ENCODE measurements around the gene RNF19B.

RNF19B gene

DNA sequence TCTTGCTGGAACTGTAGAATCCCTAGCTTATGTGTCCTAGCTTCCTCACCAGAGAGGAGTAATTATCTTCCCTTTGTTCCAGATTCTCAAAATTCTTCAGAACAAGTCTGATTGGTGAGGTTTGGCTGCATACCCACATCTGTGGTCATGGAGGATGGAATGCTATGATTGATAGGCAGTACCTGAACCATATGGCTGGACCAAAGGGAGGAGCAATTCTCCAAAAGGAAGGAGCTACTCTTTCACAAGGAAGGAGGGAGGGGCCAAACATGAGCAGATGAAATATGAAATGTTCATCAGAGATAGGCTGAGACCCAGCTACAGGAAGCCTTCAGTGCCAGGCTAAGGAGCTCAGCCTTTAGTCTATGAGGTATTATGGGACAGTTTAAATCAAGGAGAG is 5.0 kb upstream of the RNF19B start:
- H3K79me2 ChIP-seq (ENCODE audit: control insufficient read depth, insufficient read depth, low read length), result no peaks in the 10 kb centered on the region
- no peaks in the 10 kb centered on the region for H3K4me1 ChIP-seq (ENCODE audit: control insufficient read depth, low read depth, low read length)
- H3K79me1 ChIP-seq (ENCODE audit: low read length), result no peaks in the 10 kb centered on the region
- H3K9ac ChIP-seq (ENCODE audit: low read length), result no peak overlapping the region
- H3K4ac ChIP-seq (ENCODE audit: low read depth, low read length), result no peak overlapping the region
- H2AK5ac ChIP-seq (ENCODE audit: low read length), result no peak overlapping the region
- H2BK15ac ChIP-seq (replicated peaks; ENCODE audit: low read depth), result no peak overlapping the region
- H2BK5ac ChIP-seq (ENCODE audit: low read length), result no peak overlapping the region
- no peak overlapping the region for H3K27ac ChIP-seq (ENCODE audit: low read depth, low read length)
- H3K27me3 ChIP-seq (ENCODE audit: insufficient read depth, low read length, poor library complexity), result peaks cover 8% of the 10 kb centered on the region
- no peak overlapping the region for H2BK120ac ChIP-seq (ENCODE audit: low read depth, low read length)
- no peak overlapping the region for H3K4me3 ChIP-seq (ENCODE audit: low read length)
- H3K23ac ChIP-seq (ENCODE audit: low read length), result no peak overlapping the region
- H4K5ac ChIP-seq (ENCODE audit: low read length), result no peak overlapping the region
- H3K4me2 ChIP-seq (ENCODE audit: low read length), result no peak overlapping the region
- H4K8ac ChIP-seq (ENCODE audit: low read depth, low read length), result no peak overlapping the region
- no peaks in the 10 kb centered on the region for H3K36me3 ChIP-seq (ENCODE audit: control insufficient read depth, insufficient read depth, low read length)
- H3K56ac ChIP-seq (ENCODE audit: low read length), result no peak overlapping the region
- no peak for DNase-seq
- H3K18ac ChIP-seq (ENCODE audit: low read length), result no peak overlapping the region

DNA sequence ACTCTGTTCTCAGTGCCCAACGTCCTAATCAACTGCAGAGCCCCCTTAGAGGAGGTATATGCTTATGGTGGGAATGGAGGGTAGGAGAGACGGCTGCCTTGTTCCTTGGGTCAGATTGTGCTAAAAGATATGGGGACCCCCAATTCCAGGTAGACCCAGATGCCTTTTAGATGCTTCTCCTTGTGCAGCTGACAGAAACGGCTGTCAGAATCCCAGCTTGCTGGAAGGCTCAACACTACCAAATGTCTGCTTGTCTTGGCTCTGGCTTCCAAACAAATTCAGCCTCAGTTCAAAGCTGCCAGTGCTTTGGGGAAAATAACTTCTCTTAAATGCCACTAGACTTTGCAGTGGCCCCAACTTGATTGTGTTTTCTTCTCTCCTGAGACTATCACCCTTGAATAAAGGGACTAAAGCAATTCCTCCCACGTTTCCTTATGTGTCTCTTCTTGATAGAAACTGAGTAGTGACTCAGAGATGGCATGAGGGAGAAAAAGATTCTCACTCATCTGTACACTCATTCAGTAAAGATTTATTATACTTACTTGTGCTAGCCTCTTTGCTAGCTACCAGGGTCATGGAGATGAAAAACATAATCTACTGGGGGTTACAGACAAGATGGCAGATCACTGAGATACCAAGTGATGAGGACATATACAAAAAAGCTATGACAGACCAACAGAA is 3.4 kb upstream of the RNF19B start:
- Histone ChIP-seq H3K18ac (ENCODE audit: low read length) (no peak overlapping the region), H3K36me3 (ENCODE audit: control insufficient read depth, insufficient read depth, low read length) (no peaks in the 10 kb centered on the region), H3K23ac (ENCODE audit: low read length) (no peak overlapping the region), H3K56ac (ENCODE audit: low read length) (no peak overlapping the region), H3K4me2 (ENCODE audit: low read length) (no peak overlapping the region), H3K27me3 (ENCODE audit: insufficient read depth, low read length, poor library complexity) (peaks cover 8% of the 10 kb centered on the region), H3K27ac (ENCODE audit: low read depth, low read length) (no peak overlapping the region), H3K79me1 (ENCODE audit: low read length) (peaks cover 2% of the 10 kb centered on the region), H2BK120ac (ENCODE audit: low read depth, low read length) (no peak overlapping the region), H3K4ac (ENCODE audit: low read depth, low read length) (no peak overlapping the region), H3K4me1 (ENCODE audit: control insufficient read depth, low read depth, low read length) (peaks cover under 1% of the 10 kb centered on the region), H2AK5ac (ENCODE audit: low read length) (no peak overlapping the region), H4K5ac (ENCODE audit: low read length) (no peak overlapping the region), H3K9ac (ENCODE audit: low read length) (no peak overlapping the region), H2BK15ac (replicated peaks; ENCODE audit: low read depth) (no peak overlapping the region), H3K79me2 (ENCODE audit: control insufficient read depth, insufficient read depth, low read length) (peaks cover 2% of the 10 kb centered on the region), H2BK5ac (ENCODE audit: low read length) (no peak overlapping the region), H3K4me3 (ENCODE audit: low read length) (no peak overlapping the region), H4K8ac (ENCODE audit: low read depth, low read length) (no peak overlapping the region)
- WGBS (ENCODE audit: extremely low coverage, insufficient coverage, low lambda C conversion rate), result no CpG with 5 or more reads among the region's 4 CpGs
- DNase-seq, result no peak

DNA sequence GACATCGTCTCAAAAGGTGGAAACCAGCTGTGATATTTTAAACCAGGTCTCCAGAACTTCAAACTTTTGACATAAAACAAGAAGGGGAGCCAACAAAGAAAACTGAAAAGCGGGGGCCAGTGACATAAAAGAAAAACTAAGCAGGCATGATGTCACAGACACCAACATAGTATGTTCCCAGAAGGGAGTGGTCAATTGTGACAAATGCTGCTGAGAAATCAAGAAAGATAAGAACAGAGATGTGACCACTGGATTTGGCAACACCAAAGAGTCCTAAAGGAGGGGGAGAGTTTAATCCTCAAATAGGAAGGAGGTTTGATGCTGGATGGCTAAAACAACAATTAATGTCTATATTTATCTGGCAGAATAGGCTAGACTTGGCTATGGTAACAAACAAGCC is 2.3 kb upstream of the RNF19B start:
- DNase-seq, result no peak
- peaks cover 6% of the 10 kb centered on the region for H3K27me3 ChIP-seq (ENCODE audit: insufficient read depth, low read length, poor library complexity)

DNA sequence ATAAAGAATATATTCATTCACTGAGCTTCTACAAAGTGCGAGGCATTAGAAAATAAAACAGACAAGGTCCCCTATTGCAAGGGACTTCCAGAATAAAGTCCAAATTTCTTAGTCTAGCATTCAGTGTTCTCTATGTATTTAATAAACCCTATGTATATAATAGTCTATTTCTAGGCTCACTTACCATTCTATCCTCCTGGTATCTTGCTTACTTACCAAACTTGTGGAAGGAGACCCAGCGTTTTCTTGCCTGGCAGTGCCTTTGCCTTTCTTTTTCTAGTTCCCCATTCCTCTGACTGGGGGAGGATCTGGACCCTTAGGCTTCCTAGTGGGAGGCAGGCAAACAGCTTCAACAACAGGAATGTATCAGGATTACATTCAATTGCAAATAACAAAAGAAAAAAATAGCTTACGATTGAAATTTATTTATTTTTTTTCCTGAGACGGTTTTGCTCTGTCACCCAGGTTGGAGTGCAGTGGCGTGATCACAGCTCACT is 690 bp upstream of the RNF19B start:
- Histone ChIP-seq H3K27ac (ENCODE audit: low read depth, low read length) (no peak overlapping the region), H3K4me3 (ENCODE audit: low read length) (no peak overlapping the region)

More for the DNA sequence above, 2.3 kb upstream of the RNF19B start:
- Histone ChIP-seq H3K23ac (ENCODE audit: low read length) (no peak overlapping the region), H4K5ac (ENCODE audit: low read length) (no peak overlapping the region), H3K56ac (ENCODE audit: low read length) (no peak overlapping the region), H2BK120ac (ENCODE audit: low read depth, low read length) (no peak overlapping the region), H4K8ac (ENCODE audit: low read depth, low read length) (no peak overlapping the region), H3K4ac (ENCODE audit: low read depth, low read length) (no peak overlapping the region), H3K9ac (ENCODE audit: low read length) (no peak overlapping the region), H3K36me3 (ENCODE audit: control insufficient read depth, insufficient read depth, low read length) (no peaks in the 10 kb centered on the region), H3K4me2 (ENCODE audit: low read length) (no peak overlapping the region), H3K4me1 (ENCODE audit: control insufficient read depth, low read depth, low read length) (peaks cover 2% of the 10 kb centered on the region), H2AK5ac (ENCODE audit: low read length) (no peak overlapping the region), H3K27ac (ENCODE audit: low read depth, low read length) (no peak overlapping the region), H2BK5ac (ENCODE audit: low read length) (no peak overlapping the region), H3K18ac (ENCODE audit: low read length) (no peak overlapping the region), H3K79me1 (ENCODE audit: low read length) (peaks cover 3% of the 10 kb centered on the region), H3K79me2 (ENCODE audit: control insufficient read depth, insufficient read depth, low read length) (peaks cover 3% of the 10 kb centered on the region), H2BK15ac (replicated peaks; ENCODE audit: low read depth) (no peak overlapping the region), H3K4me3 (ENCODE audit: low read length) (no peak overlapping the region)
- no CpG with 5 or more reads among the region's 2 CpGs for WGBS (ENCODE audit: extremely low coverage, insufficient coverage, low lambda C conversion rate)

GRCh38 chr1:32963746-32964460 is 706 bp downstream of the RNF19B start:
- Histone ChIP-seq H3K18ac (ENCODE audit: low read length) (peak overlapping the region; percentile 69), H2BK120ac (ENCODE audit: low read depth, low read length) (no peak overlapping the region), H3K79me1 (ENCODE audit: low read length) (peaks cover 7% of the 10 kb centered on the region), H3K27ac (ENCODE audit: low read depth, low read length) (peak overlapping the region; percentile 7), H4K8ac (ENCODE audit: low read depth, low read length) (no peak overlapping the region), H3K4me1 (ENCODE audit: control insufficient read depth, low read depth, low read length) (peaks cover 2% of the 10 kb centered on the region), H2AK5ac (ENCODE audit: low read length) (no peak overlapping the region), H3K4me3 (ENCODE audit: low read length) (peak overlapping the region; percentile 73), H2BK5ac (ENCODE audit: low read length) (no peak overlapping the region), H3K23ac (ENCODE audit: low read length) (no peak overlapping the region), H3K36me3 (ENCODE audit: control insufficient read depth, insufficient read depth, low read length) (no peaks in the 10 kb centered on the region), H2BK15ac (replicated peaks; ENCODE audit: low read depth) (no peak overlapping the region), H4K5ac (ENCODE audit: low read length) (no peak overlapping the region), H3K9ac (ENCODE audit: low read length) (peak overlapping the region; percentile 81), H3K56ac (ENCODE audit: low read length) (peak overlapping the region; percentile 91), H3K79me2 (ENCODE audit: control insufficient read depth, insufficient read depth, low read length) (peaks cover 6% of the 10 kb centered on the region), H3K4me2 (ENCODE audit: low read length) (peak overlapping the region; percentile 92), H3K27me3 (ENCODE audit: insufficient read depth, low read length, poor library complexity) (no peaks in the 10 kb centered on the region), H3K4ac (ENCODE audit: low read depth, low read length) (no peak overlapping the region)
- DNase-seq, result peak; percentile 89
- WGBS (ENCODE audit: extremely low coverage, insufficient coverage, low lambda C conversion rate), result no CpG with 5 or more reads among the region's 78 CpGs

More for the DNA sequence above, 690 bp upstream of the RNF19B start:
- no peak overlapping the region for H4K5ac ChIP-seq (ENCODE audit: low read length)
- H3K56ac ChIP-seq (ENCODE audit: low read length), result no peak overlapping the region
- H3K4me1 ChIP-seq (ENCODE audit: control insufficient read depth, low read depth, low read length), result peaks cover 2% of the 10 kb centered on the region
- WGBS (ENCODE audit: extremely low coverage, insufficient coverage, low lambda C conversion rate), result no CpG with 5 or more reads among the region's 5 CpGs
- DNase-seq, result no peak
- H3K79me1 ChIP-seq (ENCODE audit: low read length), result peaks cover 5% of the 10 kb centered on the region
- H3K18ac ChIP-seq (ENCODE audit: low read length), result no peak overlapping the region
- no peak overlapping the region for H2BK5ac ChIP-seq (ENCODE audit: low read length)
- no peak overlapping the region for H3K9ac ChIP-seq (ENCODE audit: low read length)
- H2BK15ac ChIP-seq (replicated peaks; ENCODE audit: low read depth), result no peak overlapping the region
- no peak overlapping the region for H3K4me2 ChIP-seq (ENCODE audit: low read length)
- no peak overlapping the region for H3K4ac ChIP-seq (ENCODE audit: low read depth, low read length)
- H3K36me3 ChIP-seq (ENCODE audit: control insufficient read depth, insufficient read depth, low read length), result no peaks in the 10 kb centered on the region
- H3K79me2 ChIP-seq (ENCODE audit: control insufficient read depth, insufficient read depth, low read length), result peaks cover 5% of the 10 kb centered on the region
- no peak overlapping the region for H2AK5ac ChIP-seq (ENCODE audit: low read length)
- no peak overlapping the region for H3K23ac ChIP-seq (ENCODE audit: low read length)
- H2BK120ac ChIP-seq (ENCODE audit: low read depth, low read length), result no peak overlapping the region
- no peak overlapping the region for H4K8ac ChIP-seq (ENCODE audit: low read depth, low read length)
- no peaks in the 10 kb centered on the region for H3K27me3 ChIP-seq (ENCODE audit: insufficient read depth, low read length, poor library complexity)
